ENCODE results near the gene PARD6G.

Gene PARD6G

DNA sequence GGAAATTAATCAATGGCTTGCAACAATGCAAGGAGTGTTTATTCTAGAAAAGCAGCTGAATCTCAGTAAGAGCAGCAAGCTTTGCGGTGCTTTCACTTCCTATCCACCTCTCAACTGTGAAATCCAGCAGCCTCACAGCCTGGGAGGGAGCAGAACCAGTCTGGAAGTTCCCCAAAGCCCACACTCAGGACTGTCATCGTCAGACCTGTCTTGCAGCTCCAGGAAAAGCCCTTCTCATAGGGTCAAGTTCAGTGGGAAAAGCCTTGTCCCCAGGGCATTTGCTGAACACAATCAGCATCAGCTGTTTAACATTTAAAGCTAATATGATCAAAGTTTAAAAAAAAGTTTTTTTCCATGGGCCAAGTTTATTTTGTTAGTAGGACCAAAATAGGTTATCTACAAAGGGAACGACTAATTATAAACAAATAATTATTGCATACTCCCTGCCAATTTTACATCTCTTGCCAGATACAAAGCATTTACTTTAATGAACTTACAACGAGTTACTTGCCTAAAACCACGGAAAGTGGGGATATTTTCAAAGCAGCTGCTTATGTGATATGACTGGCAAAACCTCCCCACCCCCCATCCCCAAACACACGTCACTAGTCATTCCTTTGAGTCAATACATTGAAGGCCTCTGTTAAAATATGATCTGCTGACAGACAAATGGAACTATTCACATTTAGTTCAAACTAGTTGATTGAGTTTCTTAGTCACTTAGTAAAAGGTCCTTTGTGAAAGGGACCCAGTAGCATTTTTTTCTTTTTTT is 36.8 kb downstream of the PARD6G start:
- DNase-seq, result no peak

DNA sequence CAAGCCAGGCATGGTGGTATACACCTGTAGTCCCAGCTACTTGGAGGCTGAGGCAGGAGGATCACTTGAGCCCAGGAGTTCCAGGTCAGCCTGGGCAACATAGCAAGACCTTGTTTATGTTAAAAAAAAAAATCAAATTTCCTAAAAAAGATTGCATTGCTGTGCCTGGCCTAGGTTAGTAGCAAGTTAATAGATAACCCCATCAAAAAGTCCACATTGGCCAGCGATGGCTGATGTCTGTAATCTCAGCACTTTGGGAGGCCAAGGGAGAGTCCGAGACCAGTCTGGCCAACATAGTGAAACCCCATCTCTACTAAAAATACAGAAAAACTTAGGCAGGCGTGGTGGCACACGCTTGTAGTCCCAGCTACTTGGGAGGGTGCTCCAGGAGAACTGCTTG is 38.7 kb downstream of the PARD6G start:
- DNase-seq, result no peak

DNA sequence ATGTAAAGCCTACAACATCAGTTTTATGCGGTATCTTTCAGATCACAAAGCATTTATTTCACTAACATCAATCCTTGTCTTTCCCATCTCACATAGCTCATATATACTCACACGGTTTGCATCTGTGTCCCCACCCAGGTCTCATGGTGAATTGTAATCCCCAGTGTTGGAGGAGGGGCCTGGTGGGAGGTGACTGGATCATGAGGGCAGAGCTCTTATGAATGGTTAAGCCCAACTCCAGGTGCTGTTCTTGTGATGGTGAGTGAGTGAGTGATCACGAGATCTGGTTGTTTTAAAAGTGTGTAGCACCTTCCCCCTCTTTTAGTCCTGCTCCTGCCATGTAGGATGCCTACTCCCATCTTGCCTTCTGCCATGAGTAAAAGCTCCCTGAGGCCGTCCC is 42.0 kb downstream of the PARD6G start:
- no peak for DNase-seq

DNA sequence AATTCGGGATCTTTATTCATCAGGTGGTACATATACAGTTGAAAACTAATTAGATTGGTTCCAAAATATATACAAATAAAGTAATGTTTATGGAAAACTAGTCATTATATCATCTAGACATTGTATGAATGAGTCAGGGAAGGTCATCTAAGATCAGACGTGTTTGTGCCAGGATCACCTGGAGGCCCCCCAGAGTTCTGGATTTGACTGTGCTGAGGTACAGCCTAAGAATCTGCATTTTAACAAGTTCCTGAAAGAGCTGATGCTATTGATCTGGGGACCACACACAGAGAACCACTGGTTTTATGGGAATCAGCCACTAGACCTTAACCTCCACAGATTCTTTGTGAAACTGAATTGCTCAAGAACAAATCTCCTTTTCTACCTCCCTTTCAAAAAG is 43.2 kb downstream of the PARD6G start:
- DNase-seq, result no peak

DNA sequence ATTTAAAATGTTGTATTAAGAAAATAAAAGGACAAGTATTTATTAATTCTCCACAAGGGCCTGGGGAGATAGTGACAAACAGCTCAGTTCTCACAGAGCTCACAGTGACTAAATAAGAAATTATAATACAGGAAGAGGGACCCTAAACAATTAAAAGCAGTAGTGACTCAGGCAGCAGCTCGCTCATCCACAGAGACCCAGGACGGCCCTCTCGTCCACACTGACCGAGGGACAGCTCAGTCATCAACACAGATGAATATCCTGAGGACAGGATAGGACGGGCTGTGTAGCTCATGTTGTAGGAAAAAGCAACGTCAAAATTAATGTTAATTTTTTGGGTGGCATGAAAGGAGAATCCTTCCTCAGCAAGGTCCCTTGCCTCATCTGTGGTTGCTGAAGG is 44.1 kb downstream of the PARD6G start:
- no peak for DNase-seq

DNA sequence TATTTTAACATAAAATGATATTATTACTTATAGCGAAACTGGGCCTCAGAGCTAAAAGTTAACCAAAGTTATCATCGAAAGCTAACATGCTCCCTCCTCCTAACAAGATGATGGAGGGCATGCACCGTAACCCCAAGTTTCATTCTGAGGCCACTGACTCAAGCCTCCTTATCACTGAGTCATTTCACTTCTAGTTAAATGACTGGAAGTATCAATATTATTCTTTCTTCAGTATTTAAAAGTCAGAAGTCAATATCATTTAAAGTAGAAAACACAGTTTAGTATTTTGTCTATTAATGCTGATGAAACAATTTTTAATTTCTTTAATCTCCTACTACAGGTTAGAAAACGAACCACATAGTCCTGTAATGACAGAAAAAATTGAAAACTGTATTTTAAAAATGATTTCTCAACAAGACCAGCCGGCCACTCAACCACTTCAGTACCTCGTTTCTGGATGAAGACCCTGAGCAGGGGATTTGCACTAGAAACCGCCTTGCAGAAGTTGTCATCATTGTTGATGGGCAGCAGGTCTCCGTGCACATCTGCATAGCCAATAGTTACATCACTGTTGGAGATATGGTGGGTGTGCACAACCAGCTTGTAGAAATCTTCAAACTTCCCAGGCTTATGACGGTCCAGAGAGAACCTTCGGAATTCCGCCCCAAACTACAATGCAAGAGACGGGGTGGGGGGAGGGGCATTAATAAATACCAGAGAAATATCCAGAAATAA is 44.9 kb downstream of the PARD6G start:
- no peak for DNase-seq

DNA sequence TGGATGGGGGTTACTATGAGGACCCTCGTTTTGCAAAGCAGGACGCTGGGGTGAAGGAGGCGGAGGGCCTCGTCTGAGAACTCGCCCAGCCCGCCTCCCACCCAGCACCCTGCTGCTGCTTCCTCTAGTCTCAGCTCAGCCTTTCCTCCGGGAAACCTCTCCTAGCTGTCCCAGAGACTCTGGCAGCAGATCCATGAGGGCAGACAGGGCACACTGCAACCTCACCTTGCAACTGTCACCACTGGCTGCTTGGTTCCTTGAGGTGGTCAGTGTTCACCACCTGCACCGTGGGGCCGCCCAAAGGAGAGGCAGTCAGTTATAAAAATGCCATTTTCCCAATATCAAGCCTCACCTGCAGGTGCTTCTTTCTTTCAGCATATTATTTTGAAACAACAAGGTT is 45.6 kb downstream of the PARD6G start:
- no peak for DNase-seq

DNA sequence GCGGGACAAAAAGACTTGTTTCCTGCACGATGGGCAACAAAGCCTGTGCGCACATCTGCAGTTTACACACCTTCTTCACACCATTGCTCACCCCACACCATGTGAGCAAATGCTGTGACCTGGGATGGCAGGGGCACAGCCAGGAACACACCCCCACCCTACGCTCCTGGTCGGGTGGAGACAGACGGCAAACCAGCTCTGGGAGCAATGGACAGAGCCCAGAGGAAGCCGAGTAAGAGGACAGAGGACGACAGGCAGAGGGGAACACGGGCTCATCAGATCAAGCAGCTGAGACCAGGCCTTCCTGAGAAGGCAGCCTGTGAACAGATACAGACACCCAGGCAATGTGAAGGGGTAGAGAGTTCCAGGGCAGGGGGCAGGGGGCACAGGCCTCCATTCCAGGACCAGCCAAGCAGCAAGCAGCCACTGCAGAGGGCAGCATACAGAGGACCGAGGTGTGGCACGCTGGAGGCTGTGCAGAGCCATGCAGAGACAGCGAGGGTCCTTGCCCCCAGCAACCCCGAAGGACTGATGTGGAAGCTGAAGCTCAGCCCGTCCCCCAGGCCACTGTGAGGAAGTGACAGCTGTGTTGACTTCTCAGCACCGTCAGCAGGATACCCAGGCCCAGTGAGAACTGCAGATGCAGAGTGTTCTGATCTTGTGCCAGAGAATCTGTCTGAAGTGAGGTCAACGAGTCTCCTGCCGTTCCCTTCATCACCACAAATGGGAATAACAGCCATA is 46.2 kb downstream of the PARD6G start:
- DNase-seq, result peak; percentile 19

DNA sequence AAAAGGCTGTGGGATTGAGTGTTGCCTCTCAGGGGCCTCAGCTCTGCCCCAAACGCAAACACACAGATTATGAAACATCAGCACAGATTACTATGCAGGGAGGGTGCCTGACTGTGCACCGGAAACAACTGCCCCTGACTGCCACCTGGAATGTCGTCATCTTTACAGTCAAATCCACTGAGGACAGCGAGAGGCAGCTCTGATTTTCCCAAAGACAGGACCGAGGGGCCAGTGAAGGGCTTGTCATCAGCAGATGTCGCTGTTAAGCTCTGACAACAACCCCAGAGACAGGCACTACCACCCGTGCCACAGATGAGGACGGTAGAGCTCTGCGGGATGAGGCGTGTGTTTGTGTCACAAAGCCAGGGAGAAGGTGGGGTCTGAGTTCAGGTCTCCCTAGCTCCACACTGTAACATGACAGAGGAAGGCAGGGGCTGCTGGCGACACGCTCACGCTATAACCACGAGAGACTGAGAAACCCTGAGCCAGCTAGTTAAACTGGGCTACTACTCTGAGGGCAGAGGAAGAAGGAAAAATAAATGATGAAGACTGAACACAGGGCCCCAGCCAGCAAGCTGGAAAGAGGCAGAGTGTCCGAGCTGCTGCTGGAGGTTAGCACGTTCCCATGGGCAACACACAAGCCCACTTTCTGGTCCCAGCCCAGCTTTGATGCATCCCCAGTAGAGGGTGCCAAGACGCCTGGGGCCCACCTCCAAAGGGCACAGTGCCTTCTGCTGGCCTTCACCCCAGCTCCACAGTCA is 47.0 kb downstream of the PARD6G start:
- no peak for DNase-seq

DNA sequence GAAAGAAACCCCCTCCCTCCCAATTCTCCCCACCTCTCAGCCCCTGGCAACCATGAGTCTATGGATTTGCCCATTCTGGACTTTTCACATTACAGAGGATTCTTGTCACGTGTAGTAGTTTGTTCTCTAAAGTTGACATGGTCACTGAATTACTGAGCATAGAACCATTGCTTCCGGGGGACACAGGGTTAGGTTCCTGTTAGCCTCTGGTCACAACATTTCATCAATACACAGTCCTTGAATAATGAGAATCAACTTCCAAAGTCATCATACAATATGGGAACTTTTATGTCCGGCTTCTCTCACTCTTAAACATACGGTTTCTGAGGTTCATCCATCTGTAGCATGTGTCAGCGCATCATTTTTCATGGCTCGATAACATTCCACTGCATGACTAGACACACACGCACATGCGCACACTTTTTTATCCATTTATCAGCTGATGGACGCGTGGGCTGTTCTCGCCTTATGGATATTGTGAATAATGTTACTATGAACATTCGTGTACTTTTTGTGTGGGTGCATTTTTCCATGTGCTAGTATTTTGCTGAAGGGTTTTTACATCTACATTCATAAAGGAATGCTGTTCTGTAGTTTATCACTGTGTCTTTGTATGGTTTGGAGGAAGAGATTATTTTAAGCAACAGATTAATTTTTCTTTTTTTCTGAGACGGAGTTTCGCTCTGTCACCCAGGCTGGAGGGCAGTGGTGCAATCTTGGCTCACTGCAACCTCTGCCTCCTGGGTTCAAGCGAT is 48.1 kb downstream of the PARD6G start:
- no peak for DNase-seq

DNA sequence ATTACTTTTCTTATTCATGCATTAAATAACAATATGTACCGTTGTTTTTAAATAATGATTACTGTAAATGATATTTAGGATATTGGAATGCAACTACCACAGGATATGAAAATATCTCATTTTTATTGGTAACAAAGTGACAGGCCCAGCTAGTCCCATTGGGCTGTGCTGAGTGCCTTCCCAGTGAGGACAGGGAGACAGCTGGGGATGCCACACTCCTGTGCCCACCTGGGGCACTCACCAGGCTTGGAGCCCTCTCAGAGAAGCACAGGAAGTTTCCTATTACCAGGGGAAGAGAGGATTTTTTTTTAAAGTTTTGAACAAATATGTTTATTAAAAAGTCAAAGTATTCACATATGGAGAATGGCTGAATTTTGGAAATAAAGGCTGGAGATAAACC is 48.9 kb downstream of the PARD6G start:
- DNase-seq, result no peak

DNA sequence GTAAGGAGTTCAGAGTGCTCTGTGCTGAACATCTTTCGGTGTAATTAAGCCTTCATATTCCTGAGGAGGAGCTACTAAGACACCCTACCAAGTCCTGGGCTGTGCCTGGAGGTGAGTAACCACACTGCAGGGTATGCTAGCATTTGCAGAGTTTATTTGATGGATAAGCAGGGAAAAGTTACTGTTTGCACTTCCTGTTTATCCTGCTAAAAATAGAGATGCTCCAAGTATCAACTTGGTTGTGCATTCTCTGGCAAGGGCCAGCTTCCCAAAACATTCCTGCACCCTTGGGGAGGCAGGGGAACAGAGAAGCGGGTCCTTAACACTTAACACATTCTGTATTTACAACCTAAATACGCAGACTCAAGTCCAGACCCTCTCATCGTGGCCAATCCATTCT is 49.8 kb downstream of the PARD6G start:
- no peak for DNase-seq

DNA sequence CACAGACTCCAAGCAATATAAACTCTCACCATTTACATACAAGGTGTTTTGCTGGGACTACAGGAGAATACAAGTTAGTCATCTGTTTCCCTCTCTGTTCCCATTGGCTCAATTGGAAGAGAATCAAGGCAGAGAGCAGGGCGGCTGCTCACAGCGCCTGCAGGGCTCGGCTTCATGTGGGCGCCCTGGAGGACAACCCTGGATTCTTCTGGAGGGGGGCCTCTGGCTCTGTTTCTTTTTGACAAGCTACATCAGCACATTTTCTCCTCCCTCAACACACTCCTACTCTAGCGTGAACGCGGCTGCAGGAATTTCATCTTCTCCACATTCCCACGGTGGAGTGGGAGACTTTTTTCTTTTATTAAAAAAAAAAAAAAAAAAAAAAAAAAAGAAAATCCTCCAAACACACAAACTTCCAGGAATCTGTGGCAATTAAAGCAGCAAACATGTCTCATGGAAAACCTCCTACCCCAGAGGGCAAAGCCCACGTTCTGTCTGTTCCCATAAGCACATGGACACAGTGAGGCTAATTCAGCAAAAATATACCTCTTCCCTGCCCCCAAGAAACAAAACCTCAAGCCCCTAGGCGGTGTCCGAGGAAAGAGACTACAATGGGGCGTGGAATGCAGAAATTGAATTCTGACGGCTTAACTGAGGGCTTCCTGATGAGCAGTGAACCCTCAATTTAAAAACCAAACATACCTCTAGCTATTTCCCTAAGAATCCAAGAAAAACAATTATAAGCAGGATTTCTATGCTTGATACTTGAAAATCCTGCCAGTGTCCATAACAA is 50.6 kb downstream of the PARD6G start:
- DNase-seq, result no peak

DNA sequence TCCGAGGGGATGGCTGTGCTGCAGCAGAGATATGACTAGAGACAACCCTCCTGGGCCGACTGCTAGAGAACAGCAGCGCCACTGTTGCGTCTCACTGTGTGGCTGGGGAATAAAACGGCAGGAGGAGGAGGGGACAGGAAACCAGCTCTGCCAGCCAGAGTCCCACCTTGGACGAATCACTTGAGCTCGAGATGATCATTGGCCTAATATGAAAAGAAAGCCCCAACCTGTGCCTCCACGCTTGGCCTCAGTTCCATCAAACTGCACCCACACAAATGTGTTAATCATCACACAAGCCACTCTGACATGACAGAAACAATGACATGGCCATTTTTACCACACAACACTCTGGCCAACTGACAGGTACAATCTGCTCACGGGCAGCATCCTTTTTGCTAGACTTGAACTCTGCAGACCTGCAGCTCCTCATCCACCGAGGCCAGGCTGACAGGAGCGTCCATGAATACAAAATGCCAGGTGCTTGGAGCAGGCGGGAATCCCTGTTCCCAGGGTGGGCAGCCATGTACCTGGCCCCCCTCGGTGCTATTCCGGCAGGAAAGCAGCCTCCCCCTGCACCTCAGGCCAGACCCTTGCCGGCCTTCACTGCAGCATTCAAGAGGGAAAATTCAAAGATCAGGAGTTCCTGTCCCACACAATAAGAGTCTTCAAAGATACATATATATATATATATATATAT is 52.3 kb downstream of the PARD6G start:
- no peak for DNase-seq

DNA sequence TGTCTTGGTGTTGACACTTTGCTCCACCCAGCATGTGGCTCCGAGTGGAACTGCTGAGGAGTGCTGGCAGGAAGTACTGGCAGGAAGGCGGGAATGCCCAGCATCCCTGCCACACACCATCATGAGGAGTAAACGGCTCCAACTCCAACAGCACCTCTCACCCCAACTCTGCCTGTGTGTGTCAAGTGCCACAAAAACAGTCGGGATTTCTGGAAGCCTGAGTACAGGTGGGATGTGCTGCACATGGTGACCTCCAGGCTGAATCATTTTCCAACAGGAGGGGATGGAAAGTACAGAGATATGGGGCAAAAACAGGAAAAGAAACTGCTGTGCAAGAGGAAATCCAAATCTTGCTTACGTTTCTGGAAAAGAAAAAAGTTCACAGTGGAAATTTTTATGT is 53.6 kb downstream of the PARD6G start:
- no peak for DNase-seq

DNA sequence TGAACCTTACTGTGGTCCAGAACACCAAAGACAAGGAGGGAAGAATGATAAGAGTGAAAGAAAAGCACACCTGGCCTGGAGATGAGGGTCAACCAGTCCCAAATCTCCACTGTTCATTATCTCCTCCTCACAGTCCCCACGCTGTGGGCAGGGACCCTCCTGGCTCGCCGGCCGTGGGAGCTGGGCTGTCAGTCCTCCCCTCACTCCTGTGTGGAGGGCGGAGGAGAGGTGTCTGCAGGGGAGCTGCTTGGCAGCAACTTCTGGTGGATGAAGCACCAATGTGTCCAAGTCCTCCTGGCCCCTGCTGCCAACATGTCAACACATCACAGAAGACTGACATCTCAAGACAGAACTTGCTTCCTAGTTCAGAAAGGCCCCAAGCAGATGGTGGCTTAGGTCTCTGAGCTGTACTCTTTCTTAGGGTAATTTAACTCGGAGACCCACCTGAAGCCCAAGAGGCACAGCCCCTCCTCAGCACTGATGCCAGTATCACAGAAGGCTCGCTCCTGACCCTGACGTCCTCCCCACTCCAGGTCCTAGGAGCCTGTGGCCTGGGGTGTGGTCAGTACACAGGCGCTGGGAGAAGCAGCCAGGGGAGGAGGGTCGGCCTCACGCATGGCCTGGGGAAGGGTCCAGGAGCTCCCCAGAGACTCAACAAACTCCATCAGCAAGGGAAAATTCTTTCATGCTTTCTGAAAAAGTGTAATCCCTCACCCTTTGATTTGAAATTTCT is 54.5 kb downstream of the PARD6G start:
- no peak for DNase-seq

DNA sequence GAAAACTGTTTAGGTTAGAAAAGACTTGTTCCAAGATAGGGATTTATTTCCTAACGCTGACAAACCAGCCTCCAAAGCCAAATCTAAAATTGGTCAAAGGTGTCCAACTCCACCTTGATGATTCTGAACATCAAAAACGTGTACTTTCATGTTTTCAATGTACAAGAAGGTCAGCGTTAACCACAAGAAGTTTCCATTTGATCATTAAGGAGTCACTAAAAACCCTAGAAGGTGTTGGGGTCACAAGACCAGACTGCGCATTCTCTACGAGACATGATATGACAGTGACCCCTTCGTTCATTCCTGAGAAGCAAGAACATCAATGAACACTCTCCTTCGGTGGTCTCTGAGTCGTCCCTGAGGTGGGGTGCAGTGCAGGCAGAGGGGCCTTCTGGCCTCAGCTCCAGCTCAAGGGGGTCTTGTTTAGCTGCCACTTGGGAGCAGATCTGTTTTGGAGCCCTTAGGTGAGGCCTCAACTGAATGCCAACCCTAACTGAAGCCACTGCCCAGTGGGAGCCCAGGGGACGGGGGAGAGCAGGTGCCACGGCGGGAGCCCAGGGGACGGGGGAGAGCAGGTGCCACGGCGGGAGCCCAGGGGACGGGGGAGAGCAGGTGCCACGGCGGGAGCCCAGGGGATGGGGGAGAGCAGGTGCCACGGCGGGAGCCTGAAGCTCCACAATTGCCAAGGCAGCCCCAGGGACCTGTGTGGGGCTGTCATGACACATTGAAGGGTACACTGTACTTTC is 55.2 kb downstream of the PARD6G start:
- DNase-seq, result no peak

DNA sequence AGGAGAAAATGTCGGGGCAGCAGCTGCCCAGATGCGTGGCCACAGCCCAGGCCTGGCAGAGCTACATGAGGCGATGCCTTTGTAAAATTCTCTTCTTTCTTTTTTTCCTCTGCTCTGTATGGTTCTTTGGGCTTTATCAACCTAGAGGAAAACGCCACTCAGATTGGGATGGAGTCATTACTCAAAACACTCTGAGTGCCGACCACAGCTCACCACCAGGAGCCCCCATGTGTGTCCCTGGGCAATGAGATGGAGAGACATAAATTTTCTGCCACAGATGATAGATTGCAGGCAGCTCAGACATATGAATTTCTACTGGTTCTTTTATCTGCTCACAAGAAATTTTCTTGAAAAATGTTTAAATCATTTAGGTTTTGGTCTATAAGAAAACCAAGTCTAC is 56.0 kb downstream of the PARD6G start:
- DNase-seq, result no peak

DNA sequence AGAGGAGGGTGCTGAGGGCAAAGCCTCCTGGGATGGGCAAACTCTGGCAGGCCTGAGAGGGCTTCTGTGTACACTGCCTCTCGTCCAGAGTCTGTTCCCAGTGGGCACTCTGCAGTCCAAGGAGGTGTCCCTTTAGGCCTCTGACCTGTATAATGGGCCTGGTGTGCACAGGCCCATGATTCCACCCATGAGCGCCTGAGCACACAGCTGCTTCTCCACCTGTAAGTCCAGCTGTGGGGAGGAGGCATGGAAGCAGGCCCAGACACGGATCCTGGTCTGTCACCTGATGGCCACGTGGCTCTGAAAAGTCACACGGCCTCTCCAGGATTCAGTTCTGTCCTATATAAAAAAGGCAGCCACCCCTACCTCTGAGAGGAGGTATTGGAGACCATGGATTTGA is 57.0 kb downstream of the PARD6G start:
- no peak for DNase-seq

DNA sequence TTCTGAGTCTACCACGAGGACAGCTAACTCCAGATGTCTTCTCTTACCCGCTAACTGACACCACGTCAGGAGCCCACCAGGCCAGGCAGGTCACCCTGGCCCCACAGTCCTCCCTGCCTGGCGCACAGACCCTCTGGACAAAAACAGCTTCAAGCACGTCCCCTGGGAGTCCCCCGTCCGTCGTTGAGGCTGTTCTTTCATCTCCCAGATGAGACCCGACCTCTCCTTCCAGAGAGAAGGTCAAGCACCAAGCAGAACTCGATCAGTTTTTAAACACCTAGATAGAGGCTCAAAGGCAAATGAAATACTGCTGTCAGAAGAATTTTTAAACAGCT is 57.8 kb downstream of the PARD6G start:
- no peak for DNase-seq

Data from NCI-H1417 treated with DMSO at 0.1 percent for 48 hours (cell line).